HG03575 (cell line): ENCODE data around the gene ATAD3B.
"Not testable (repeated sequence)": the region's sequence is repeated elsewhere in the genome, so short reads cannot be mapped to it uniquely, and the experiment has no call there.

ENCODE experiments used
- ATAC-seq: cut with Tn5 transposase; IDR thresholded peaks from one replicate; pipeline ENCODE4 v1.9.1; 2021; ENCODE audit not compliant: unreplicated experiment, insufficient number of reproducible peaks, low FRiP score; ENCODE audit errors: extremely low read depth

Gene ATAD3B

GRCh38 chr1:1442069-1442770 lies 29.3 kb upstream of the ATAD3B start:
- ATAC-seq = no peak

GRCh38 chr1:1446631-1447030 lies 24.9 kb upstream of the ATAD3B start:
- not testable (repeated sequence) for ATAC-seq

GRCh38 chr1:1449099-1449739 lies 22.3 kb upstream of the ATAD3B start, which contains the start of gene ATAD3C:
Gene ATAD3C (plus strand): TSS chr1:1449689. CDS start chr1:1450684, 995 bp downstream.
- no peak for ATAC-seq

- not testable (repeated sequence) for ATAC-seq
Measured at GRCh38 chr1:1450616-1451015, 20.9 kb upstream of the ATAD3B start.

- ATAC-seq = no peak
Measured at GRCh38 chr1:1451696-1452364, 19.7 kb upstream of the ATAD3B start.

- not testable (repeated sequence) for ATAC-seq
Measured at GRCh38 chr1:1452365-1452739, 19.2 kb upstream of the ATAD3B start.

- no peak for ATAC-seq
Measured at GRCh38 chr1:1452882-1453281, 18.7 kb upstream of the ATAD3B start.

GRCh38 chr1:1454286-1455056 lies 17.1 kb upstream of the ATAD3B start:
- not testable (repeated sequence) for ATAC-seq

- ATAC-seq = no peak
Measured at GRCh38 chr1:1455366-1455884, 16.1 kb upstream of the ATAD3B start.

GRCh38 chr1:1455934-1456333 lies 15.6 kb upstream of the ATAD3B start:
- not testable (repeated sequence) for ATAC-seq

GRCh38 chr1:1456683-1457255 lies 14.8 kb upstream of the ATAD3B start:
- not testable (repeated sequence) for ATAC-seq

- not testable (repeated sequence) for ATAC-seq
Measured at GRCh38 chr1:1459156-1459555, 12.4 kb upstream of the ATAD3B start.

GRCh38 chr1:1459711-1460110 lies 11.9 kb upstream of the ATAD3B start:
- ATAC-seq = not testable (repeated sequence)

GRCh38 chr1:1460540-1461130 lies 10.9 kb upstream of the ATAD3B start:
- ATAC-seq = no peak

GRCh38 chr1:1461721-1462317 lies 9.7 kb upstream of the ATAD3B start:
- ATAC-seq = no peak

- no peak for ATAC-seq
Measured at GRCh38 chr1:1462318-1462966, 9.1 kb upstream of the ATAD3B start.

GRCh38 chr1:1463312-1463711 lies 8.3 kb upstream of the ATAD3B start:
- ATAC-seq = no peak
